Activated gamma-delta T cell treated with Interleukin-2 at 50 U/mL for 16 hours (primary cell): ENCODE results near the gene RSRC1.
"Not testable (repeated sequence)": the region's sequence is repeated elsewhere in the genome, so short reads cannot be mapped to it uniquely, and the experiment has no call there.

ENCODE experiments used
- DNase-seq: peaks from one replicate; pipeline ENCODE4 v3.0.0-alpha.2; 2020

RSRC1 gene

DNA sequence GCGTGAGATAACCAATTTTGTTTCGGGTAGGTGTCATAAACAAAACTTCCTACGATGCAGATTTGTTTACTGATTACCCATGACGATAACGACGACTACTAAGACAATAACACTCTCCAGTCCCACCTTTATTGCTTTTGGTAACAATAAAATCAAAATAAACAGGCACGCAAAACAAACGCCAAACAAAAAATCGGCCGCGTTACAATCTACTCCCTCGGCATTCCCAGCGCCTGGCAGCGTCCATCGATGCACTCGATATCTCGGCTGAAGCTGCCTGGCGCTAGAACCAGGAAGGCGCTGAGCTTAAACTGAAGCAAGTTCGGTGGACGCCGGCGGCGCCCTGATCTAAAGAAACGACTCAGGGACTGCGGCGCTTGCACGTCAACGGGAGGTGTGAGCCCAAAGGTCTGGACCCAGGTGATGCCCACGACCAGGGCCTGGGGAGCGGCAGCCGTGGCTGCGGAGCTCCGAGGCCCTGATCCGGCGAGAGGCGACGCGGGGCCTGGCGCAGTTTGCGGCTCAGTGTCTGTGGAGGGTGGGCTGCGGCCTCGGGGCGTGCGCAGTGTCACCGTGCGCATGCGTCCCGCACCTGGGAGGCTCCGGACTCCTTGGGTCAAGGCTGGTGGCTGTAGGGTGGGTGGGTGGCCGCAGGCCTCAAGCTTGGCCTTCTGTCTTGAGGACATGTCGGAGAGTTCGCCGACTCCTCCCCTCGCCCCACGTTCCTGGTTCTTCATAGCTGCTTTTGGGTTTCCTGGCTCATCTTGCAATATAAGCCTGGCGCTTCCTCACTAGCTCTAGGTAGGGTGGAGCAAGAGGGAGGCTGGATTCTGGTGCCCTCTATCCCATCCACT is at the start of gene RSRC1:
Gene RSRC1 (plus strand): TSS at position 286 of the 854 bp plus-strand sequence. CDS start 12,016 bp downstream, outside the sequence.
- DNase-seq: peak; percentile 65

DNA sequence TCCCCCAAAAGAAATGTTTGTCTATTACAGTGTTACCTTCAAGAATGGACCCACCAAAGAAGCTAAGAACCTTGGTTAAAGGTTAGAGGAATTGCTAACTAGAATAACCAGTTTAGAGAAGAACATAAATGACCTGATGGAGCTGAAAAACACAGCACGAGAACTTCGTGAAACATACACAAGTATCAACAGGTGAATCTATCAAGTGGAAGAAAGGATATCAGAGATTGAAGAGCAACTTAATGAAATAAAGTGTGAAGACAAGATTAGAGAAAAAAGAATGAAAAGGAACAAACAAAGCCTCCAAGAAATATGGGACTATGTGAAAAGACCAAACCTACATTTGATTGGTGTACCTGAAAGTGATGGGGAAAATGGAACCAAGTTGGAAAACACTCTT is 44.3 kb upstream of the RSRC1 start:
- DNase-seq: not testable (repeated sequence)

GRCh38 chr3:158072790-158073189 is 37.1 kb upstream of the RSRC1 start:
- DNase-seq: no peak

GRCh38 chr3:158074591-158074990 is 35.3 kb upstream of the RSRC1 start:
- no peak for DNase-seq

DNA sequence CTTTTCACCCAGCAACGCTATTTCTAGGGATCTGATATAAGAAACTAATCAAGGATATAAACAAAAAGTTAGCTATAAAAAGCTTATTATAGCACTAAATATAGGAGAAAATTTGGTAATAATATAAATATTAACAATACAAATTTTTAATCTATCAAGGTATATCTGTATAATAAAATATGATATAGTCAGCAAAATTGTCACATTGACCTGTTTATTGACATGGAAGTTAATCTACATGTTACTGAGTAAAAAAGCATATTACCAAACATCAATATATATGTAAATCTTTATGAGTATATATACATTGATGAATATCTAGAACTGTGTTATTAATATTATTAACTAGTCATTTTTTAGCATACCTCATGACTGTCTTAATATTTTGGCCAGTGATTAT is 30.3 kb upstream of the RSRC1 start:
- DNase-seq: no peak

DNA sequence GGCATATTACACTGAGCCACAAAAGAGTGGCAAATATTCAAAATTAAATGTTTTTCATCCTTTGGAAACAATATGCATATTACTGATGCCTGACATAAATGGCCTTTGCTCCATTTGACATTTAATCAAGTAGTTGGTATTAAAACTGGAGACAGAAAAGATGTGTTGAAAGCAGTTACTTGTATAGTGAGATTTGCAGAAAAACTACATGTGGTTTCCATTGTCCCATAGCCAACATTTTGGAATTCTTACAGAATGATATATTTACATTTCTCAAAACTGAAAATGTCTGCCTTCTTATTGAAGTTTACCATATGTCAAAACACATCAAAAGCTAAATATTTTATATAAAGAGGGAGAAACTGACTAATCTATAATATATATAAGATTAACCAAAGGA is 25.2 kb upstream of the RSRC1 start:
- DNase-seq: no peak

DNA sequence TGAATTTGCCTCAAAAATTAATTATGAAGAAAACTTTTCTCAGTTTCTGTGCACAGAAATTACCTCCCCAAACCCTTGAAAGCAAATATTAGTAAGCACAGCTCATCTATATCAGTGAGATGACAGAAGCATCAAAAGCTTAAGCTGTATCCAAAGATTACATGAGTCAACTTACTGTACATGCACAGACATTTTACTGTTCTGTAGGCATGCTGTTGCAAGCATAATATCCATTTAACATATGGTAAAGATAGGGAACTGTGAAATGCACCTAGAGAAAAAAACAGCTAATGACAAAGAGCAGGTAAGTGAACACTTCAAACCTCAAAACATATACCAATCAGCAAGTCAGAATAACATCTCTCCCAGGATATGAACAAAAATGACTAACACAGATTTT is 24.5 kb upstream of the RSRC1 start:
- no peak for DNase-seq

- DNase-seq: no peak
These were observed 24.0 kb upstream of the RSRC1 start for GRCh38 chr3:158085931-158086330.

DNA sequence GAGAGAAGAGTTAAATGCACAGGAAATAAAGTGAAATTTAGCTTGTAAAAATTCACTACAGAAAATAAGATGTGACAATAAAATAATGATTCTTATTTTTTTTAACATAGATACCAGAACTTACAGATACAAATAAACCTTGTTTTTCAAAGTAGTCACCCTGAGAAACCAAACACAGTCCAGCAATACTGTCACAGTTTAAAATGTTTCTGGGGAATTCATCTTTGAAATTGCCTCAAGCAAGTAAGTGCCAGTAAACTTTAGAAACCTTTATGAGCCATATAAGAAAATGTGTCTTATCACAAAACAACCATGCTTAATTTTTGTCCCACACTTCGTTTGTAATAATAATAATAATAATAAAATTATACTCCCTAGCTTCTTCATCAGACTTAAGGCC is 23.5 kb upstream of the RSRC1 start:
- DNase-seq: no peak

DNA sequence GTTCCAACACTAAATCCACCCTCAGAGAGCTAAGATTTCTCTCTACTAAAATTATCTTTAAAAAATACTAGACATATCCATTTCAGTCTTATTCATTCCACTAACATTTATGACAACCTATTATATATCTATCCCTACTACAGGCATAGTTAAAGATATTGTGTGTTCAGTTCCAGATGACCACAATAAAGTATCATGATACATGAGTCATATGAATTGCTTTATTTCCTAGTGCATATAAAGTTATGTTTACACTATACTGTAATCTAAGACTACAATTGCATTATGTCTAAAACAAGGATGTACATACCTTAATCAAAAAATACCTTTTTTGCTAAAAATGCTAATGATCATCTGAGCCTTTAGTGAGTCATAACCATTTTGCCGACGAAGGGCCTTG is 23.1 kb upstream of the RSRC1 start:
- no peak for DNase-seq

DNA sequence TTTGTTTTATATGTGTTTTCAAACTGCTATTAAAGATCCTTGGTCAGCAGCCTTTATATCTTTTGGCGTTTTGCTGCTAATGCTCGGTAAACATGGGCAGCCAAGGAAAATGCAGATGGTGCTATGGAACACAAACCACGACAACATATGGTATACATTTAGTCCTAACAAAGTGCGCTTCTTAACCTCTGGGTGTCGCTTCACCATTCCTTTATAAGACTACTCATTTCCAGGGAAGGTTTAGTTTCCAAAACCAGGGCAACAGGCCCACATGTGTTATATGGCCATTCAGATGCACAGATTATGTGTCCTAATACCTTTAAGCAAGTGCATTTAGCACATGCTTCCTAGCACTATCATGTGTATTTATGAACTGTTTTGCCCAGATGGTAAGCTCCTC is 18.4 kb upstream of the RSRC1 start:
- DNase-seq: no peak

- DNase-seq: no peak
These were observed 16.4 kb upstream of the RSRC1 start for GRCh38 chr3:158093526-158093925.

DNA sequence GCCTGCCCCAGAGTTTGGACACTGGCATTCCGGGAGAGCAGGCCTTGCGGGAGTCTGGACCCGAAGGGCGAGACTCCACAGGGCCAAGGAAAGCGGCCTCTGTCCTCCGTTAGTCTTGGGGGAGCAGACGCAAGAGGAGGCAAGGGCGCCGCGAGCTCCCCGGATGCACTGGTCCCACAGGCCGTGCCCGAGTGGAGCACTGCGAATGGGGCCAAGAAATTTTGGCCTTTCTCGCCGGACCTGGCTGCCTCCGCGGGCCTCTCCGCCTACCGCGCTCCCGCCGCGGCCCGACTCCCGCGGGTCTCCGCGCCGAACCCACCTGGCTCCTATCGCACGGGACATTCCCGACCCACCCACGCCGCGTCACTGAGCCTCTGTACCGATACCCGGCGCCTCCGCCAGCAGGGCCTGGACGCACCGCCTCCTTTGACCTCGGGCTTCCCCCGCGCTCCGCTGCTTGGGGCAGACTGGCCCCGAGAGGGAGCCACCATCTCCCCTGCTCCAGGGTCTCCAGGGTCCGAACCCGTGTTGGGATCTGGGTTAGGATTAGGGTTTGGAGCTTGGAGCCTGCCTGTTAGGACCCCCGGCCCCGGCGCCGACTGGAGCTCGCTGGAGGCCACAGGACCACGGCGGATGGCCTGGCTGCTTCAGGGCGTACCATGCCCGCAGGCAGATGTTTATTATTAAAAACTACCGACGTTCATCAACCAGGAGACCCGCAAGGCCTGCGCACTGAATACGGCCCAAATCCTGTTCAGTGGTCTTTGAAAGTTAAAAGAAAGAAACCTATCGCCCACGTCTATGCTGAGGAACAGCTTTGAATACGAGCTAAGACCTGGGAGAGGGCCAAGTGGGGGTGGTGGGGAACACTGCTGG is 15.4 kb upstream of the RSRC1 start:
- no peak for DNase-seq

- no peak for DNase-seq
These were observed 14.6 kb upstream of the RSRC1 start for GRCh38 chr3:158095111-158095813.

DNA sequence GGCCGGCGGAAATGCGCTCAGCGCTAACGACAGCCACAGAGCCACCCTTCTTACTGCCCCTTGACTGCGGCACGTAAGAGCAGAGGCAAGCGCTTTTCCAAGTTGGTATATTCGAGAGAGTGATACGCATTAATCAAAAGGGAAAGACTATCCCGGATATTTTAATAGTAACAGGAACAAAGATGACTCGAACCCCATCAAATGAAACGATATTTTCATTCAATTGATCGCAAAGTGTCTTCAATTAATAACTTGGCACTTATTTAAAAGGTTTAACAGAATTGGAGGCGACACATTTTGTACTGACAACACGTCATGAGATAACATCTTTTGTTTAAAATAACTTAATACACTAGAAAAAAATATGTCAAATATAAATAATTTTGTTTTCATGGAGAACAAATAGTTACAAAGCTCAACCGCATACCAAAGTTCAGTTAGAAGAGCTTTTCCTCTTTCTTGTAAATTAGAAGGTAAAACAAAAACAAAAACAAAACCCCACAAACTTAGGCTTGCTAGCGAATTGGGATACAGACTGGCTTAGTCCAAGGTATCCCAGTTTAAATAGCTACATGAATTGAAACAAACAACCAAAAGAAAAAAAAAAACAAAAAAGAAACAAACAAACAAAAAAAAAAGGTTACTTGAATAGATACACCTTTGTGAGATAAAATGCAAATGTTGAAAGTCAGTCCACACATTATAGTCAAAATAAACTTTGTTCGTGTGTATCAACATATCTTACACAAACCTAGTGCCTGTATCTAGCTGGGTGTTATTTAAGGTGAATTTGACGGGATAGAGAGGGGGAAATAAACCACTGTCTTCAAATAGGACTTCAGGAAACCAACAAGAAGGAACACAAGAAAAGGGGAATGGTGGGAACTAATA is 13.8 kb upstream of the RSRC1 start:
- no peak for DNase-seq

GRCh38 chr3:158097081-158097592 is 12.8 kb upstream of the RSRC1 start:
- DNase-seq: no peak

- peak; percentile 55 for DNase-seq
These were observed 12.1 kb upstream of the RSRC1 start for GRCh38 chr3:158097593-158098308.

- DNase-seq: no peak
These were observed 11.6 kb upstream of the RSRC1 start for GRCh38 chr3:158098309-158098639.

- no peak for DNase-seq
These were observed 11.0 kb upstream of the RSRC1 start for GRCh38 chr3:158098834-158099424.

GRCh38 chr3:158100681-158101080 is 9.2 kb upstream of the RSRC1 start:
- DNase-seq: no peak
